ENCODE results near the gene RASL11A. TPM values are rescaled to one million over a fixed set of nuclear protein-coding genes. Genes with fewer than 3 reads are reported as not detected.

The RASL11A gene
- total and polyA plus RNA-seq, 2 of the 13 experiments (the other 11 are each of a cell fraction or from before 2014, with no cell fraction given): 3.0 to 4.1 TPM

DNA sequence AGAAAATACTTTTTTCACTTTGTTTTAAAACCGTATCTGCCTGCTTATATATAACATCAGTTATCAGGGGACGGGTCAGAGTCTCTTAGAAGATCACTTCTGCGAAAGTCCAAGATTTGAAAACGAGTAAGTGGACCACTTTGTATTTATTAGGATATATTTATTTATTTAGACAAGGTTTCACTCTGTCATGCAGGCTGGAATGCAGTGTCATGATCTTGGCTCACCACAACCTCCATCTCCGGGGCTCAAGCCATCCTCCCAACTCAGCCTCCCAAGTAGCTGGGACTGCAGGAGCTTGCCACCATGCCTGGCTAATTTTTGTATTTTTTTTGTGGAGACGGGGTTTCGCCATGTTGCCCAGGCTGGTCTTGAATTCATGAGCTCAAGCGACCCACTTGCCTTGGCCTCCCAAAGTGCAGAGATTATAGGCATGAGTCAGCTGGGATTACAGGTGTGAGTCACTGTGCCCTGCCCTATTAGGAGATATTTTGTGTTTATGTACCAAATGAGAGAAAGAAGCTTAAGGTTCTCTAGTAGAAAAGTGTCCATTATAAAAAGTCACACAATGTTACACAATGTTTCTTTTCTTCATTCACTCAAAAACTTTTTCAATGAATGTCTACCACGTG, 39.5 kb downstream of the RASL11A start:
- no peak for FAIRE-seq
- Histone ChIP-seq H3K9ac (ENCODE audit: insufficient read depth, low read depth, low read length) (no peak overlapping the region), H3K36me3 (replicated peaks in 1 of 2; ENCODE audit: control insufficient read depth in 1 of 2, insufficient read depth in 2 of 2, low read length in 2 of 2) (no peaks in the 10 kb centered on the region), H3K27me3 (ENCODE audit: control insufficient read depth in 1 of 2, insufficient read depth in 2 of 2, low read length in 2 of 2) (peaks cover 1 to 28% of the 10 kb centered on the region in 2 experiments; a peak in 4 of 5 replicates), H2AFZ (ENCODE audit: low read length) (no peak overlapping the region), H3K9me3 (ENCODE audit: low read length) (no peaks in the 10 kb centered on the region), H3K4me1 (ENCODE audit: insufficient read depth, low read length) (0 out of 2 replicates have a peak, but pooled peaks cover 7% of the 10 kb centered on the region), H4K20me1 (ENCODE audit: insufficient read depth, low read length) (no peaks in the 10 kb centered on the region), H3K4me2 (ENCODE audit: low read depth, low read length) (no peak overlapping the region), H3K27ac (ENCODE audit: extremely low read length, insufficient read depth, low read length) (no peak overlapping the region), H3K4me3 (replicated peaks in 1 of 3; ENCODE audit: insufficient read depth in 1 of 3, low read depth in 2 of 3, low read length in 3 of 3) (no peak overlapping the region), H3K79me2 (ENCODE audit: insufficient read depth, low read length) (no peaks in the 10 kb centered on the region)
- ChIA-PET CTCF (ENCODE audit: low intra/inter-chr PET ratio, low total read pairs) (no interaction called here), POLR2A (no interaction called here)
- intact Hi-C loops (cut with micrococcal nuclease; ENCODE audit: unreplicated experiment): no loop called here
- no TSS peak for BruUV-seq (replicated peaks)
- ATAC-seq: no peak
- 13% methylated on average over 9 of the region's 9 CpGs for WGBS (ENCODE audit: low lambda C conversion rate)
- no peak for DNase-seq (ENCODE audit: low spot score)
- in situ Hi-C loops (cut with HindIII; ENCODE audit: extremely low pct_ligation_motif_present, low pct_unique_long_range_greater_than_20kb): no loop called here
- TF ChIP-seq, protein P1, sequence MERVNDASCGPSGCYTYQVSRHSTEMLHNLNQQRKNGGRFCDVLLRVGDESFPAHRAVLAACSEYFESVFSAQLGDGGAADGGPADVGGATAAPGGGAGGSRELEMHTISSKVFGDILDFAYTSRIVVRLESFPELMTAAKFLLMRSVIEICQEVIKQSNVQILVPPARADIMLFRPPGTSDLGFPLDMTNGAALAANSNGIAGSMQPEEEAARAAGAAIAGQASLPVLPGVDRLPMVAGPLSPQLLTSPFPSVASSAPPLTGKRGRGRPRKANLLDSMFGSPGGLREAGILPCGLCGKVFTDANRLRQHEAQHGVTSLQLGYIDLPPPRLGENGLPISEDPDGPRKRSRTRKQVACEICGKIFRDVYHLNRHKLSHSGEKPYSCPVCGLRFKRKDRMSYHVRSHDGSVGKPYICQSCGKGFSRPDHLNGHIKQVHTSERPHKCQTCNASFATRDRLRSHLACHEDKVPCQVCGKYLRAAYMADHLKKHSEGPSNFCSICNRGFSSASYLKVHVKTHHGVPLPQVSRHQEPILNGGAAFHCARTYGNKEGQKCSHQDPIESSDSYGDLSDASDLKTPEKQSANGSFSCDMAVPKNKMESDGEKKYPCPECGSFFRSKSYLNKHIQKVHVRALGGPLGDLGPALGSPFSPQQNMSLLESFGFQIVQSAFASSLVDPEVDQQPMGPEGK (CRISPR knock-in tag; IDR thresholded peaks at IDR 0.05): no peak
- TF ChIP-seq, protein P2, sequence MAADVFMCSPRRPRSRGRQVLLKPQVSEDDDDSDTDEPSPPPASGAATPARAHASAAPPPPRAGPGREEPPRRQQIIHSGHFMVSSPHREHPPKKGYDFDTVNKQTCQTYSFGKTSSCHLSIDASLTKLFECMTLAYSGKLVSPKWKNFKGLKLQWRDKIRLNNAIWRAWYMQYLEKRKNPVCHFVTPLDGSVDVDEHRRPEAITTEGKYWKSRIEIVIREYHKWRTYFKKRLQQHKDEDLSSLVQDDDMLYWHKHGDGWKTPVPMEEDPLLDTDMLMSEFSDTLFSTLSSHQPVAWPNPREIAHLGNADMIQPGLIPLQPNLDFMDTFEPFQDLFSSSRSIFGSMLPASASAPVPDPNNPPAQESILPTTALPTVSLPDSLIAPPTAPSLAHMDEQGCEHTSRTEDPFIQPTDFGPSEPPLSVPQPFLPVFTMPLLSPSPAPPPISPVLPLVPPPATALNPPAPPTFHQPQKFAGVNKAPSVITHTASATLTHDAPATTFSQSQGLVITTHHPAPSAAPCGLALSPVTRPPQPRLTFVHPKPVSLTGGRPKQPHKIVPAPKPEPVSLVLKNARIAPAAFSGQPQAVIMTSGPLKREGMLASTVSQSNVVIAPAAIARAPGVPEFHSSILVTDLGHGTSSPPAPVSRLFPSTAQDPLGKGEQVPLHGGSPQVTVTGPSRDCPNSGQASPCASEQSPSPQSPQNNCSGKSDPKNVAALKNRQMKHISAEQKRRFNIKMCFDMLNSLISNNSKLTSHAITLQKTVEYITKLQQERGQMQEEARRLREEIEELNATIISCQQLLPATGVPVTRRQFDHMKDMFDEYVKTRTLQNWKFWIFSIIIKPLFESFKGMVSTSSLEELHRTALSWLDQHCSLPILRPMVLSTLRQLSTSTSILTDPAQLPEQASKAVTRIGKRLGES (CRISPR knock-in tag; IDR thresholded peaks at IDR 0.05; ENCODE audit: borderline replicate concordance): no peak
- peak; percentile 71 for TF ChIP-seq FOSL2 (CRISPR knock-in tag; IDR thresholded peaks at IDR 0.05)
- TF ChIP-seq, protein P3, sequence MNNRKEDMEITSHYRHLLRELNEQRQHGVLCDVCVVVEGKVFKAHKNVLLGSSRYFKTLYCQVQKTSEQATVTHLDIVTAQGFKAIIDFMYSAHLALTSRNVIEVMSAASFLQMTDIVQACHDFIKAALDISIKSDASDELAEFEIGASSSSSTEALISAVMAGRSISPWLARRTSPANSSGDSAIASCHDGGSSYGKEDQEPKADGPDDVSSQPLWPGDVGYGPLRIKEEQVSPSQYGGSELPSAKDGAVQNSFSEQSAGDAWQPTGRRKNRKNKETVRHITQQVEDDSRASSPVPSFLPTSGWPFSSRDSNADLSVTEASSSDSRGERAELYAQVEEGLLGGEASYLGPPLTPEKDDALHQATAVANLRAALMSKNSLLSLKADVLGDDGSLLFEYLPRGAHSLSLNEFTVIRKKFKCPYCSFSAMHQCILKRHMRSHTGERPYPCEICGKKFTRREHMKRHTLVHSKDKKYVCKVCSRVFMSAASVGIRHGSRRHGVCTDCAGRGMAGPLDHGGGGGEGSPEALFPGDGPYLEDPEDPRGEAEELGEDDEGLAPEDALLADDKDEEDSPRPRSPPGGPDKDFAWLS (CRISPR knock-in tag; IDR thresholded peaks at IDR 0.05; ENCODE audit: borderline replicate concordance): no peak
